Measurements from ENCODE around the gene PDE4B.

The PDE4B gene

GRCh38 chr1:66372522-66373101, 579.9 kb downstream of the PDE4B start:
- no peak for DNase-seq

GRCh38 chr1:66373157-66373591, 580.5 kb downstream of the PDE4B start:
- DNase-seq, result peak in 1 of 6 experiments; percentile 11

GRCh38 chr1:66374148-66374547, 581.5 kb downstream of the PDE4B start:
- peak in 1 of 6 experiments; percentile 24 for DNase-seq

GRCh38 chr1:66374561-66375111, 581.9 kb downstream of the PDE4B start:
- peak in 3 of 6 experiments; percentile 22 to 36 (median 31) for DNase-seq

- no peak for DNase-seq
These were observed 582.4 kb downstream of the PDE4B start for GRCh38 chr1:66375125-66375524.

- no peak for DNase-seq
These were observed 587.9 kb downstream of the PDE4B start for GRCh38 chr1:66380452-66381212.

GRCh38 chr1:66381621-66382275, 589.1 kb downstream of the PDE4B start:
- DNase-seq, result no peak

GRCh38 chr1:66383168-66383567, 590.5 kb downstream of the PDE4B start:
- no peak for DNase-seq

GRCh38 chr1:66383611-66384010, 590.9 kb downstream of the PDE4B start:
- no peak for DNase-seq

- no peak for DNase-seq
These were observed 591.7 kb downstream of the PDE4B start for GRCh38 chr1:66384258-66384921.

GRCh38 chr1:66386712-66387111, 594.0 kb downstream of the PDE4B start:
- no peak for DNase-seq

GRCh38 chr1:66388913-66389312, 596.2 kb downstream of the PDE4B start:
- no peak for DNase-seq

- no peak for DNase-seq
These were observed 601.0 kb downstream of the PDE4B start for GRCh38 chr1:66393586-66394287.

GRCh38 chr1:66394603-66395002, 601.9 kb downstream of the PDE4B start:
- no peak for DNase-seq

- no peak for DNase-seq
These were observed 602.7 kb downstream of the PDE4B start for GRCh38 chr1:66395202-66396061.

- no peak for DNase-seq
These were observed 603.7 kb downstream of the PDE4B start for GRCh38 chr1:66396212-66396890.

- no peak for DNase-seq
These were observed 604.5 kb downstream of the PDE4B start for GRCh38 chr1:66397192-66397591.

GRCh38 chr1:66399888-66400529, 607.3 kb downstream of the PDE4B start:
- DNase-seq, result no peak

GRCh38 chr1:66400660-66401059, 608.0 kb downstream of the PDE4B start:
- no peak for DNase-seq

GRCh38 chr1:66401244-66401643, 608.5 kb downstream of the PDE4B start:
- no peak for DNase-seq

All from stimulated activated naive CD4-positive, alpha-beta T cell (primary cell).